Trophoblast cell (in vitro differentiated cells and primary cell): ENCODE measurements around the gene SPRR2B. TPM values are rescaled to one million over a fixed set of nuclear protein-coding genes. Genes with fewer than 3 reads are reported as not detected.
"Not testable (repeated sequence)": the region's sequence is repeated elsewhere in the genome, so short reads cannot be mapped to it uniquely, and the experiment has no call there.

Experiments
- DNase-seq, 2 donors: peaks; one replicate each; pipeline ENCODE4 v3.0.0-alpha.2; 2016
- H2AFZ ChIP-seq: 2 replicates; pipeline ENCODE4 v1.6.1; 2013; ENCODE audit warnings: low read length, moderate library complexity, mild to moderate bottlenecking; ENCODE audit not compliant: insufficient read depth, poor library complexity
- H2AK5ac ChIP-seq: 2 replicates; pipeline ENCODE4 v1.6.1; 2013; ENCODE audit warnings: mild to moderate bottlenecking, low read length
- H2BK120ac ChIP-seq: 2 replicates; pipeline ENCODE4 v1.6.1; 2013; ENCODE audit warnings: low read length, mild to moderate bottlenecking, moderate library complexity; ENCODE audit not compliant: insufficient read depth, poor library complexity
- H2BK12ac ChIP-seq: 2 replicates; pipeline ENCODE4 v1.6.1; 2013; ENCODE audit warnings: mild to moderate bottlenecking, low read length, moderate library complexity
- H2BK5ac ChIP-seq: 2 replicates; pipeline ENCODE4 v1.6.1; 2013; ENCODE audit warnings: low read length, low read depth, moderate library complexity, mild to moderate bottlenecking; ENCODE audit not compliant: poor library complexity
- H3K14ac ChIP-seq: 2 replicates; pipeline ENCODE4 v1.6.1; 2013; ENCODE audit warnings: mild to moderate bottlenecking, low read length
- H3K18ac ChIP-seq: 2 replicates; pipeline ENCODE4 v1.6.1; 2013; ENCODE audit warnings: mild to moderate bottlenecking, low read length
- H3K23ac ChIP-seq: 2 replicates; pipeline ENCODE4 v1.6.1; 2013; ENCODE audit warnings: low read length
- H3K27ac ChIP-seq: 2 replicates; pipeline ENCODE4 v1.5.1; 2013; ENCODE audit warnings: low read depth, mild to moderate bottlenecking, inconsistent platforms, low read length, moderate library complexity
- H3K27me3 ChIP-seq: 2 replicates; pipeline ENCODE4 v1.6.1; 2013; ENCODE audit warnings: inconsistent platforms, mild to moderate bottlenecking, low read length, moderate library complexity; ENCODE audit not compliant: insufficient read depth
- H3K36me3 ChIP-seq, 2 experiments: 1 replicate in 1 of 2; 2 replicates in 1 of 2; pipeline ENCODE4 v1.6.1; 2013; ENCODE audit warnings: low read length in 2 of 2, mild to moderate bottlenecking in 2 of 2, moderate library complexity in 1 of 2; ENCODE audit not compliant: insufficient read depth in 2 of 2, control insufficient read depth in 1 of 2
- H3K4ac ChIP-seq: 2 replicates; pipeline ENCODE4 v1.6.1; 2013; ENCODE audit warnings: low read depth, mild to moderate bottlenecking, low read length, moderate library complexity
- H3K4me1 ChIP-seq, 2 experiments: 1 replicate in 1 of 2; 2 replicates in 1 of 2; pipeline ENCODE4 v1.6.1; 2013; ENCODE audit warnings: low read length in 2 of 2, mild to moderate bottlenecking in 2 of 2, moderate library complexity in 1 of 2; ENCODE audit not compliant: insufficient read depth in 2 of 2, control insufficient read depth in 1 of 2
- H3K4me2 ChIP-seq: 2 replicates; pipeline ENCODE4 v1.6.1; 2013; ENCODE audit warnings: inconsistent platforms, mild to moderate bottlenecking, low read length, moderate library complexity
- H3K4me3 ChIP-seq: 2 replicates; pipeline ENCODE4 v1.5.1; 2013; ENCODE audit warnings: mild to moderate bottlenecking, low read depth, low read length, inconsistent platforms
- H3K79me1 ChIP-seq: one replicate; pipeline ENCODE4 v1.6.1; 2013; ENCODE audit warnings: low read length
- H3K79me2 ChIP-seq: 2 replicates; pipeline ENCODE4 v1.6.1; 2013; ENCODE audit warnings: low read length, mild to moderate bottlenecking; ENCODE audit not compliant: control insufficient read depth, insufficient read depth, poor library complexity
- H3K9ac ChIP-seq: 2 replicates; pipeline ENCODE4 v1.6.1; 2013; ENCODE audit warnings: mild to moderate bottlenecking, low read length
- H3K9me3 ChIP-seq: 2 replicates; pipeline ENCODE4 v1.6.1; 2013; ENCODE audit warnings: low read depth, mild to moderate bottlenecking, control low read depth, inconsistent platforms, low read length; ENCODE audit not compliant: insufficient read depth
- H4K12ac ChIP-seq: 2 replicates; pipeline ENCODE4 v1.6.1; 2013; ENCODE audit warnings: low read depth, mild to moderate bottlenecking, low read length, moderate library complexity
- H4K8ac ChIP-seq: 2 replicates; pipeline ENCODE4 v1.6.1; 2013; ENCODE audit warnings: low read depth, mild to moderate bottlenecking, low read length, moderate library complexity
- H4K91ac ChIP-seq: one replicate; pipeline ENCODE4 v1.6.1; 2013; ENCODE audit warnings: low read depth, mild to moderate bottlenecking, low read length, moderate library complexity
- WGBS: extraction: QIAGEN DNeasy Blood & Tissue Kit; methylation state at CpG from one replicate; pipeline ENCODE4 v1.1.7; 2013; ENCODE audit warnings: missing lambda C conversion rate; ENCODE audit not compliant: insufficient read length, insufficient coverage; ENCODE audit errors: extremely low coverage; 5-methylcytosine and 5-hydroxymethylcytosine counted together
- polyA plus RNA-seq: library from polyadenylated mRNA; stranded (reverse); fragments of 200-250 nt; gene quantifications from 2 replicates; pipeline ENCODE4 v1.2.3, GENCODE V29; 2013

Gene SPRR2B
- not detected in 2 replicates for polyA plus RNA-seq

GRCh38 chr1:153071511-153071910 is at the start of gene SPRR2B:
TSS of gene SPRR2B (minus strand) at chr1:153071611. CDS start at chr1:153070839, 772 bp downstream.
- no peak within 1 kb of the TSS for H2AK5ac ChIP-seq
- no peaks in the 10 kb centered on the region for H3K36me3 ChIP-seq
- no peak within 1 kb of the TSS for H3K23ac ChIP-seq
- no peak within 1 kb of the TSS for H3K18ac ChIP-seq
- H2BK5ac ChIP-seq = no peak within 1 kb of the TSS
- H3K79me2 ChIP-seq = no peaks in the 10 kb centered on the region
- H2BK12ac ChIP-seq = no peak within 1 kb of the TSS
- no peaks in the 10 kb centered on the region for H3K9me3 ChIP-seq
- H3K4me1 ChIP-seq = no peaks in the 10 kb centered on the region
- no peaks in the 10 kb centered on the region for H3K79me1 ChIP-seq
- H3K4ac ChIP-seq = no peak within 1 kb of the TSS
- no CpG with 5 or more reads among the region's 2 CpGs for WGBS
- no peak within 1 kb of the TSS for H4K91ac ChIP-seq
- no peak within 1 kb of the TSS for H3K4me2 ChIP-seq
- H4K12ac ChIP-seq = no peak within 1 kb of the TSS
- H2BK120ac ChIP-seq = no peak within 1 kb of the TSS
- H2AFZ ChIP-seq = no peak within 1 kb of the TSS
- H3K27ac ChIP-seq = no peak within 1 kb of the TSS
- no peak within 1 kb of the TSS for H4K8ac ChIP-seq
- H3K9ac ChIP-seq = no peak within 1 kb of the TSS
- no peak within 1 kb of the TSS for H3K14ac ChIP-seq
- no peaks in the 10 kb centered on the region for H3K27me3 ChIP-seq
- no peak within 1 kb of the TSS for H3K4me3 ChIP-seq
- no peak for DNase-seq

GRCh38 chr1:153120945-153121344 is 49.5 kb upstream of the SPRR2B start:
- Histone ChIP-seq H3K9ac (no peak overlapping the region), H3K9me3 (peaks cover 2% of the 10 kb centered on the region), H4K91ac (no peak overlapping the region), H4K8ac (no peak overlapping the region), H3K79me2 (no peaks in the 10 kb centered on the region), H2BK5ac (no peak overlapping the region), H3K4me3 (no peak overlapping the region), H3K27me3 (no peaks in the 10 kb centered on the region), H3K14ac (no peak overlapping the region), H2AFZ (no peak overlapping the region), H3K36me3 (peaks cover 0 to 2% of the 10 kb centered on the region in 2 experiments), H2BK12ac (no peak overlapping the region), H3K79me1 (peaks cover 3% of the 10 kb centered on the region), H3K23ac (no peak overlapping the region), H3K4ac (no peak overlapping the region), H4K12ac (no peak overlapping the region), H3K27ac (no peak overlapping the region), H3K18ac (no peak overlapping the region), H3K4me1 (no peaks in the 10 kb centered on the region), H2AK5ac (no peak overlapping the region), H3K4me2 (no peak overlapping the region), H2BK120ac (no peak overlapping the region)
- DNase-seq = no peak

GRCh38 chr1:153119491-153119971 is 48.1 kb upstream of the SPRR2B start:
- Histone ChIP-seq H3K79me1 (peaks cover 3% of the 10 kb centered on the region), H3K4me2 (no peak overlapping the region), H4K91ac (no peak overlapping the region), H4K12ac (no peak overlapping the region), H3K4me3 (no peak overlapping the region), H2BK120ac (no peak overlapping the region), H2BK12ac (no peak overlapping the region), H3K27me3 (no peaks in the 10 kb centered on the region), H4K8ac (no peak overlapping the region), H2AK5ac (no peak overlapping the region), H3K9ac (no peak overlapping the region), H3K4ac (no peak overlapping the region), H2AFZ (no peak overlapping the region), H3K9me3 (peaks cover 2% of the 10 kb centered on the region), H3K14ac (no peak overlapping the region), H3K36me3 (peaks cover 0 to 2% of the 10 kb centered on the region in 2 experiments), H3K27ac (no peak overlapping the region), H3K79me2 (no peaks in the 10 kb centered on the region), H2BK5ac (no peak overlapping the region), H3K4me1 (no peaks in the 10 kb centered on the region), H3K23ac (no peak overlapping the region), H3K18ac (no peak overlapping the region)
- no CpG with 5 or more reads among the region's 3 CpGs for WGBS
- DNase-seq = no peak

GRCh38 chr1:153115264-153115663 is 43.9 kb upstream of the SPRR2B start:
- not testable (repeated sequence) for H2BK120ac ChIP-seq, H3K4ac ChIP-seq, H2AFZ ChIP-seq, DNase-seq, H3K27me3 ChIP-seq, H3K23ac ChIP-seq, H3K4me1 ChIP-seq, H4K91ac ChIP-seq, H3K27ac ChIP-seq, H4K8ac ChIP-seq, H3K79me2 ChIP-seq, H3K4me2 ChIP-seq, H3K9me3 ChIP-seq, H4K12ac ChIP-seq, H3K36me3 ChIP-seq, H3K4me3 ChIP-seq, H3K18ac ChIP-seq, H3K14ac ChIP-seq, H2BK12ac ChIP-seq, H2BK5ac ChIP-seq, H2AK5ac ChIP-seq, H3K79me1 ChIP-seq, H3K9ac ChIP-seq
